DMS114 treated with DMSO at 0.1 percent for 48 hours (cell line): Measurements from ENCODE around the gene RBM5.
"Not testable (repeated sequence)": the region's sequence is repeated elsewhere in the genome, so short reads cannot be mapped to it uniquely, and the experiment has no call there.

Experiments
- DNase-seq: peaks from one replicate; lab custom pipeline; 2025; ENCODE audit not compliant: unreplicated experiment; lab: John Stamatoyannopoulos, UW

Gene RBM5

DNA sequence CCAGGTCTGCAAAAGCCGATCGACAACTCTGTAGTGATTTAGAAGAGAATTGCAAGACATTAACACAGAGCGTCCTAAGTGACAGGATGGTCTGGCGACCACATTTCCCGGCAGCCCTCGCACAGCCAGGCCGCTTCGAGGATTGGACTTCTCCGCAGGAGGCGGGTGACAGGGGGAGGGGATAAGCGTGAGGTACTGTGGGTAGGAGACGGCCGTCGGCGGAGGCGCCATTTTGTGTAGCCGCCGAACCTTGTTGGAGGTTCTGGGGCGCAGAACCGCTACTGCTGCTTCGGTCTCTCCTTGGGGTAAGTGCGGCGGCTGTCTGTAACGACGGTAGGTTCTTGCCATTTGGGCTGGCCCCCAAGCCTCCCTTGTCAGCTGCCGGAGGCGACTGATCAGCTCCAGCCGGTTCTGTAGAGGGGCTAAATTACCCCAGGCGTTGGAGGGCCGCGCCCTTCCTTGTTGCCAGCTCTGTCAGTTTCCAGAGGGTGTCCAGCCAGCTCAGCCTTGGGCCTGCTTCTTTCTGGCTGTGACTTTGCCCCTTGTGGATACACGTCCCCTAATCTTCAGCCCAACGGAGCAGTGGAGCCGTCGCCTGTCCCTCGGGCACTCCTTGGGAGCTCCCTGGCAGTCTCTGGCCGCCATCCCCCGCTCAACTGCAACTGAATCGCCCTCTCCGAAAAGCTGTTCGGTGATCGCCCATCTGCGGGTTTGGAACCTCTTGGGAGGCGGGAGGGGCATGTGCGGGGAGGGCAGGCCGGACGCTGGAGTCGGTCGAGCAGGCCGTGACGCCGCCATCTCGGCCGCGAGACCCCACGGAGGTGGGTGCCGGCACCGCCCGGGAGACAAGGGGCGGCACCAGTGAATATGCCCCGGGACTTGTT lies at the start of gene RBM5:
RBM5 (plus strand) TSS at position 195 of the 884 bp plus-strand sequence. CDS start 1,516 bp downstream, outside the sequence.
- peak; percentile 89 for DNase-seq

DNA sequence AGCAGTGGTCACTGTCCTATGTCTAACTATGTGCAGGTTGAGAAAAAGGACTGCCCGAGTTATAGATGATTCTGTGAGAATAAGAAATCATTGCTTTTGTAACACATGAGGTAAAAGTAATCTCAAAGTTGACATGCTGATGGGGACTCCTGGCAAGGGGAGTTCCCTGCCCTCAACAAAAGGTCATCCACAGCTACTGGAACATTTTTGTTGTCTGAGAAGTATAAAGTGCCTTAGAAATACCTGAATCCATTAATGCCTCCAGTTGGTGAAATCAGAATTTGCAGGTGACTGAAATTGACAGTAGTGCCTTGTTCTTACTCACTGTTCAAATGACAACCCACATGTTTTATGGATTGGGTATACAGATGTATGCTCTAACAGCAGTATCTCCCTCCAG lies 43.7 kb upstream of the RBM5 start:
- DNase-seq, result no peak

DNA sequence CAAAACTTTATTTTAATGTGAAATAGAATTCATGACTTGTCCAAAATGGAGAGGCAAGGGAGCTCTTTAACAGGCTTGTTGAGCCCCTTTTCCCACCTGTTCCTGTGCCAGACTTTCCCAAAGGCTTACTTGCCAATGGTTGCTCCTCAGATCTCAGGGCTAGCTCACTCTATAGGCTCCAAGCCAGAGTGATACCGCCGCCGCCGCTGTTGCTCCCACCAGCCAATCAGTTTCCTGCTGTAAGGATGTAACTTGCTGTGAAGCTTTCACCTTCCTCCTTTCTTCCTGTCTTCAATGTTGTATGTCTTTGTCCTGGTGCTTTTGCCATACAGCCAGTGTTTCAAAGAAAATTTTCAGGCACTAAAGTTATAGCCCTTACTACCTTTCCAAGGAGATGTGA lies 41.3 kb upstream of the RBM5 start:
- DNase-seq, result no peak

DNA sequence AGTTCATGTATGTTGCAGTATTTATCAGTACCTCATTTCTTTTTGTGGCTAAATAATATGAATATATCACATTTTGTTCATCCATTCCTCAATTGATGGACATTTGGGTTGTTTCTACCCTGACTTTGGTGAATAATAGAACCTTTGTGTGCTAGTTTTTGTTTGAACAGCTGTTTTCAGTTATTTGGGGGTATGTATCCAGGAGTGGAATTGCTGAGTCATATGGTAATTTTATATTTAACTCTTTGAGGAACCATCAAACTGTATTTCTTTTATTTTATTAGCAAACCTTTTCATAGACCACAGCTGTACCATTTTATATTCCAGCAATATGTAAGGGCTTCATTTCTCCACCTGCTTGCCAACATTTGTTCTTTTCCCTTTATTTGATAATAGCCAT lies 38.4 kb upstream of the RBM5 start:
- DNase-seq, result no peak

DNA sequence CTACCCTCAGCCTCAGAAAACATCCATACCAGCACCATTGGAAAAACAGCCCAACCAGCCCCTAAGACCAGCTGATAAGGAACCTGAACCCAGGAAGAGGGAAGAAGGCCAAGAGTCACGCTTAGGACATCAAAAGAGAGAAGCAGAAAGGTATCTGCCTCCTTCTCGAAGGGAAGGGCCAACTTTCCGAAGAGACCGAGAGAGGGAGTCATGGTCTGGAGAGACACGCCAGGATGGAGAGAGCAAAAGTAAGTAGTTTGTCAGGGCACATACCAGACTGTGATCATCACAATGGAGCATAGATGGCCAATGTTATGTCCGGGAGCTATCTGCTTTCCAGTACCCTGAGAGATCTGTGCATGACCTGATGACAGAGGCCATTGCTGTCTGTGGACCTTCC lies 31.0 kb upstream of the RBM5 start:
- DNase-seq, result no peak

DNA sequence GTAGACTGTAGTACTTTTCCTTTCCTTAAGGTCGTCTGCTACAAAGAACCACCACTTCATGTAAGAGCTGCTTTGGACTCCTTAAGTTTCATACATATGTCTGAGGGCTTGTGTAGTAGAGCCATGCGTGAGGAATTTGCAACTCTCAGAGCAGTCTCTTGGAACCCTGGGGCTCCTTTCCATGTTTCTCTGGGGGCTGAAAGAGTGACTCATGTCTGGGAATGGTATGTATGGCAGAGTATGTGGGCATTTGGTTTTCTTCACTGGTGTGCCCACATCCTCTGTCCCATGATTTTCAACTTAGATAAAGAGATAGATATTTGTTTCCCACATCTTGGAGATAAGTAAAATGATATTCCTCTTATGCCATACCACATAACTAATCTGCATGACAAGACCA lies 20.6 kb upstream of the RBM5 start:
- no peak for DNase-seq

DNA sequence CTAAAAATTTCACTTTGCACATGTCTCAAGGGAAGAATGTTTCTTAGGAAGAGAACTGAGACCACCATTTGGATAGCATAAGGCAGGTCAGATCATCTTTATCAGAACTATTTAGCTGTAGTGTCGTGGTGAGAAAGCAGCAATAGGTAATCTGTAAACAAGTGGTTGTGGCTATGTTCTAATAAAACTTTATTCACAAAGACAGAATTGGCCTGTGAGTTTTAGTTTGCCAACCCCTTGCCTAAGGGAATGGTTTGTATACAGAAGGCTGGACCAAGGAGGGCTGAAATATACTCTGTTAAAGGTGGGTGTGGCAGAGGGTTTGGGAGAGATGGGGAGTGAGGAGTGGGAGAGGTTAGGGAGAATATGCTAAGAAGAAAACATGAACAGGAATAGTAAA lies 10.6 kb upstream of the RBM5 start:
- DNase-seq, result no peak

DNA sequence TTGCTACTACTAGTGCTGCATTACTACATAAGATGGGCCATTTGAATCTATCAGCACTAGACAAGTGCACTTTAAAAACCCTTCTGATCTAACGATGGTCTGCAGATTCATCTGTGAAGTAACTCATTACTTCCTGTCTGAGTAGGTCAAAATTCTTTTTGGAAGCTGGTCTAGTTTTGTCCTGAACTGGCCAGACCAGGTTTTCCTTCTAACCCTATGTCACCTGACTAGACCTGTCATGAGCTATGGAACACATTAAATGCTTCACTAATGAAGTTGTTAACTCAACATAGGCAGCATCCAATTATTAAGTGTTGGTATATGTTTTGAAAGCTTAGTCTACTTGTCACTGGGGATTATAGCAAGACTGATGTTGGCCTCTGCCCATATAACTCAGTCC lies 10.1 kb upstream of the RBM5 start:
- DNase-seq, result no peak

DNA sequence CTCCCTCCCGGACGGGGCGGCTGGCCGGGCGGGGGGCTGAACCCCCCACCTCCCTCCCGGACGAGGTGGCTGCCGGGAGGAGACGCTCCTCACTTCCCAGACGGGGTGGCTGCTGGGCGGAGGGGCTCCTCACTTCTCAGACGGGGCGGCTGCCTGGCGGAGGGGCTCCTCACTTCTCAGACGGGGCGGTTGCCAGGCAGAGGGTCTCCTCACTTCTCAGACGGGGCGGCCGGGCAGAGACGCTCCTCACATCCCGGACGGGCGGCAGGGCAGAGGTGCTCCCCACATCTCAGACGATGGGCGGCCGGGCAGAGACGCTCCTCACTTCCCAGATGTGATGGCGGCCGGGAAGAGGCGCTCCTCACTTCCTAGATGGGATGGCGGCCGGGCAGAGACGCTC lies 3.8 kb upstream of the RBM5 start:
- DNase-seq, result not testable (repeated sequence)

DNA sequence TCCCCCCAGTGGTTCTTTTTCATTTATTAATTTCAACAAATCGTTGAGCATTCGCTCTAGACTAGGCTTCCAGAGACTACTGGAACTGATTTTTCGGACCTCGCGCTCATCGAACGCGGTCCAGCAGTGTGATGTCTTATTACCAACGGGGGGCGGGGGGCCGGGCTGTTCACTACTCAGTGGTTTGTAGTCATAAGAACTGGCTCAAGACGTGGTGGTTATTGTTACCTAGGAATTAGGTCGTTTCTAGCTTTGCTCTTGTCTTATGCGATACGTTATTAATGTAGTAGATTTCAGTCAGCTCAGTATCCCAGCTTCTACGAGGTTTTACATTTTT lies 858 bp downstream of the RBM5 start:
- DNase-seq, result no peak

DNA sequence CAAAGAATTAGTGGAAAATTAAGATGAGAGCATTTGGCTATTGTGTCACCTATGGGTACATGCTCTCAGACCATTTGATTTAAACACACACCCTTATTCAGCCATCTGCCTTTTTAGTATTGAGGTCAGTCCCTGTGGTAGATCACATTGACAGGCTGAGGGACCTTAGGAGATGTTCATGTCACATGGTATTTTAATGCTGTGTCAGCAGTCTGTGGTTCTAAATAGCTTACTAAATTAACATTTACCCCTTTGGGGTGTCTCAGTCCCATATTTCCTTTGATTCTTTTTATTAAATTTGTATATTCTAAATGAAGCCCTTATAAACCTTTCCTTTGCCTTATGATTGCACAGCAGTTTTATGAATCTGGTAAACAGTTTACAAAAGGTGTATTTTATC lies 2.3 kb downstream of the RBM5 start:
- DNase-seq, result no peak

DNA sequence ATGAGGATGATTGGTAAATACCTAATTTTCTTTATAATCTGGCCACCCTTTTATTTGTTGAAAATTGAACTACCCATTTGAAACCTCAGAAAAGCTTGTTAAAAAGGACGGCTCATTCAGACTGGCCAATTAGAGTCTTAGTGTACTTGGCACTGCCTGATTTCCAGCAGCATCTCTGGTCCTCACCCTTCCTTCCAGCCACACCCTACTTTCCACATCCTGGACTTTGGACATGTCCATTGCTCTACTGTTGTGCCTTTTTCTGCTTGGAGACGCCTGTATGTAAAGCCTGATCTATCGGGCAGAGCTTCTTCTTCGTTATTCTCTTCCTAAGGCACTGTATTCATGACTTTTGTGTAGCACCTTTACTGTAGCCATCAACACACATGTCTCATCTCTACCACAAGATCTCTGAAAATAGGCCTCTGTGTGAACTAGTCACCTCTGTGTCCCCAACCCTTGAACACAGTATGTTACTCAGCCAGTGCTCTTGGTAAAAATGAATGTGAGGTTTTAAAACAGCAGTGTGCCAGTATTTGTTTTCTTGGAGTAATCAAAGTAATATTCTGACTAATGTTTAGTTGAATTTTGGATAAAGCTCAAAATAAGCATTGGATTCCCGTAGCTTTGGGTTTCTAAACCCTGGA lies 6.8 kb downstream of the RBM5 start:
- DNase-seq, result no peak

DNA sequence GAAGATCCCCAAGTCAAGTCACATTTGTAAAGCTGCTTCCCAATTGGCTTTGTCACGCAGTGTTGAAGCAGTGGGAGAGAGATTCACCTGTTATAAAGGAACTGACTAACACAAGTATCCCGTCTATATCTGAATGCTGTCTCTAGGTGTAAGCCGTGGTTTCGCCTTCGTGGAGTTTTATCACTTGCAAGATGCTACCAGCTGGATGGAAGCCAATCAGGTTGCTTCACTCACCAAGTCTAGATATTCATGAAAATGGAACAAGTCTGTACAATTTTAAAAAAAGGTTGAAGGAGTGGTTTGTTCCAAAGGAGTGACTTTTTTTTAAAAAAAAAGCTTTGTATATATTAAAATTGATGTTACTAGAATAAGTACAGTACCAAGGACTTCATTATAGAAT lies 11.7 kb downstream of the RBM5 start:
- no peak for DNase-seq

DNA sequence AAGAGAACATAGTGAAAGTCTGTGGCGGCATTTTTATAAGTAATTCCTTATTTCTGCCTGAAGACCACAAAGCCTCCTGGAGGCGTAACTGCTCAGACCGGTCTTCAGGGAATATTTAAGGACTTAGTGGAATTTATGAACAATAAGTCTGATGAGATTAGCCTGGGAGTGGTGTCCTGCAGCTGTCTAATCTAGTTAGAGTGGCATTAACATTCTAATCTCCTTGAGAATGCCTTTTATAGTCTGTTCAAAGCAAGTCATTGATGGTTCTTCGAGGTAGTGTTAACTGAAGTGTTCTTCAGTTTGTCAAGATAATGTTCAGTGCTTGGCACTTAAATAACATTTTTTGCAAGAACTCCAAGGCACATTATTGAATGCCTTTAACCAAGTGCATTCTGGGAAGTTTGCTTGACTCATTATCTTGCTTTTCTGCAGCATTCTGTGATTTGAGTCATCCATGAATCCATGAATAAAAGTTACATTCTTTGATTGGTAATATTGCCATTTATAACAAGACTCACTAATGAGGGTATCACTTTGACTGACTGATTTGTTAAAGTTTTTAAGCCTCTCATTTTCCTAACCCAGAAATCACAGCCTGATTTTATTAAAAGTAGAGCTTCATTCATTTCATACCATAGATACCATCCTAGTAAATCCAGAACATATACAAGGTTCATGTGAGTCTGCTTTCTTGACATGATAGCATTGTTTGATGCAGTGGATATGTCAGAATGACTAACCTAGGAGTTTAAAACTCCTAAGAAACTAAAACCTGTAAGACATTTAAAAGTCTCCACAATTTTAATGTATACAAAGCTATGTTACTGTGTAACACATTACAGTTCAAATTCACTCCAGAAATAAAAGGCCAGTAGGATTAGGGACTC lies 12.5 kb downstream of the RBM5 start:
- no peak for DNase-seq

DNA sequence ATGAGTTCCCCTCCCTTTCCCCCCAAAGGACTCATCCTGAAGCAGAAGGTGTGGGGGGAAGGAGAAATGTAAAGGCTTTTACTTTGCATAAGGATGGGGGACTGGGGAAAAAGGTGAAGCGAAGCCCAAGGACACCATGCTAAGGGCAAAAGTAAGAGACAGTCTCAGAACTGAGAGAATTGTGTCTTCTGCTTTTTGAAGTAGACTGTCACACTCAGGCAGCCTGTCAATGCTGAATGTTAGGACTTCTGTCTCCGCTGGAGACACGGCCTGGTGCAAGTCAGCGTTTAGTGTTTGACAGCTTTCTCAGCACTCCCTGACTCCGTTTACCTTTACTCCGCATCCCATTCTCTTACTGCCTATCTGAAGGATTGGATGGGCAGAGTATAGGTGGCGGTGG lies 13.8 kb downstream of the RBM5 start:
- no peak for DNase-seq

DNA sequence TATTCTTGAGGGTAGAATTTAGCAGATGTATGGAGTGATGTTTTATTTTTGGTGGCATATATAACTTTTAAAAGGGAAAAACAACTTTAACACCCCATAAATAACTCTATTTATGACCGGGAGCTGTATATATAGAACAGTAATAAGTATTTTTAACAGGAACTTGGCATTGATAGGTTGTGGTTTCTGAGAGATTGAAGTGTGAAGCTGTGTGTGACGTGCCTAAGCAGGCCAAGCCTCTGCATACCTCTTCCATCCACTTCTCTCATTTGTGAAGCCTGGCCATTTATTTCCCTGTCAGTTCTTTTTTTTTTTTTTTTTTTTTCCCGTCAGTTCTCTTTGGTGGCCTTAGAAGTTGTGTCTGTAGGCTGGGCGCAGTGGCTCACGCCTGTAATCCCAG lies 23.0 kb downstream of the RBM5 start:
- DNase-seq, result no peak

DNA sequence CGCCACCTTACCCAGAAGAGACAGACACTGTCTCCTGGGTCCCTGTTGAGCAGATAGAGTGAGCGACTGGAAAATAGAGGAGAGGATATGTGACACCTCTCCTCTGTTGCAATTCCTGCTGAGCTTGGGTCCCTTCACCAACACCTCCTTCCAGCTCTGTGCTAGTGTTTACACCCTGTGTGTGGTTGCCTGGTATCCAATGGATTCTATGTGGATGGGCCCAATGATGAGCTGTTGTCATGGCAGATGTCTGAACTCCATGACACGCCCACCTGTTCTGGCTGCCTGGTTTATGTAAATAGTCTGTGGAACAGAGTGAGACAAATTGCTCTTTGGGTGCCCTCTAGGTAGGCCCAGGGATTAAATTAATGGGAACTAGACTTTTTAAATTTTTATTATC lies 23.7 kb downstream of the RBM5 start:
- DNase-seq, result no peak

DNA sequence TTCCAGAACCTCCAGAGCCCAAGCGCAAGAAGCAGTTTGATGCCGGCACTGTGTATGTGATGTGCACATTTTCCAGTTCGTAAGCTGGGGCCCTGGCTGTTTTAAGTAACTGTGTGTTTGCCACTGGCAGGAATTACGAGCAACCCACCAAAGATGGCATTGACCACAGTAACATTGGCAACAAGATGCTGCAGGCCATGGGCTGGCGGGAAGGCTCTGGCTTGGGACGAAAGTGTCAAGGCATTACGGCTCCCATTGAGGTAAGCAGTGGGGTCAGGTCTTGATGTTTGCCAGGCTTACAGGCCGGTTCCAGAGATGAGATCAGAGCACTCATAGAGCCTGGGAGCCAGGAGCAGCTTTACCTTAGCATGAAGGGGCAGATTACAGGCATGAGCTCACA lies 28.4 kb downstream of the RBM5 start:
- no peak for DNase-seq

DNA sequence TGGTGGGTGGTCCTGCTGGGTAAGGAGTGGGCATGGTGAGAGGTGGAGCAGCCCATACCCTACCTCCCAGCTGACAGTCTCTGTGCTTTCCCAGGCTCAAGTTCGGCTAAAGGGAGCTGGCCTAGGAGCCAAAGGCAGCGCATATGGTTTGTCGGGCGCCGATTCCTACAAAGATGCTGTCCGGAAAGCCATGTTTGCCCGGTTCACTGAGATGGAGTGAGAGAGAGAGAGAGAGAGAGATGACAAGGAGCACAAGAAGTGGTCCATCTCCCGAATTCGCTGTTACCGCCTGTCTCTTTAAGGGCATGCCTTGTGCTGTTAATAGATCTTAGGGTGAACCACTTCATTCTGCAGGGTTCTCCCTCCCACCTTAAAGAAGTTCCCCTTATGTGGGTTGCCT lies 29.5 kb downstream of the RBM5 start:
- DNase-seq, result no peak

DNA sequence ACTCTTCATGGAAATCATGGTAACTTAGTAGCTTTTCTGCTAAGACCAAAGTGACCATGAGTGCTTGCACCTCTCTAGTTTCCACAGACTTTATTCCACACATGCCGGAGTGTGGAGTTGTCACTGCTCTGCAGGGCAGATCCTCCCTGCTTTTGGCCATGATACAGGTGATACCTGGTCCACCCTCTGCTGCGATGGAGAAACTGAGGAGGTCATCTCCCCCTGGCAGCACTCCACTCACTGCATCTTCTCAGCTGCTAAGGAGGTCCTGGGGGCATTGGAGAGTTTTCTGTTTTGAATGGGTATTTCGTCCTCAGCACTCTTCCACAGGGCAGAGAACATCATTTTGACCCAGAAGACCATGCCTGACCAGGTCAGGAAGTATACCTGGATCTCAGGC lies 31.1 kb downstream of the RBM5 start:
- no peak for DNase-seq

DNA sequence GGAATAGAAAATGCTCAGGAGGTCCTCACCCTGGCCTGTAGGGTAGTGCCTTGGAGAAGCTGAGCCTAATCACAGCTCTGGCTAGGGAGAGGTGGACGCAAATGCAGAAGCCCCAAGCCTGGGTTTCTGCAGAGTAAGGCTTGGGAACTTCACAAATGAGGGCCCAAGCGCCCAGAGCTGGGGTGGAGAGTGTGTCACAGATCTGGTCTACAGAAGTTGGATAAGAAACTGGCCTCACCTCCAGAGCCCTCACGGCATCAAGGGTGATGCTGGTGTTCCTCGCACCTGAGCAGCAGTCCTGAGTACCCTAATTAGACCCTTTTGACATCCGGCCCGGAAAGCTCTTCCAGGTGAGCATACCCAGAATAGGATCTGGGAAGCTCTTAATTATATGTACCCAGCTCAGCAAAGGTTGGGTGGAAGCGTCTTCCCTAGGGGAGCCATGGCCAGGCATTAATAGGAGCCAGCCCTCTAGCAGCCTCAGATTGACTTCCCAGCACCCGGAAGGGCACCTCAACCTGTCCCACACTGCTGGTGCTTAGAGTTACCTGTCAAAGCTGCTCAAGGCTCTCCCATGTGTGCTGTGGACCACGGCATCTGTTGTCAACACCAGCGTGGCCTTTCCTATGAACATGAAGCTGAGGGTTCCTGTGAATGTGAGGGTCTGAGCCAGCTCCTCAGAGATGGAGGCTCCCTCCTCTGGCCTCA lies 31.8 kb downstream of the RBM5 start:
- no peak for DNase-seq
